EL (cell line): ENCODE measurements around the gene MAST4.
A peak's percentile ranks its signal among the peaks of the same experiment; 100 is the strongest.
"Not testable (repeated sequence)": the region's sequence is repeated elsewhere in the genome, so short reads cannot be mapped to it uniquely, and the experiment has no call there.

ENCODE experiments used
- DNase-seq: peaks from one replicate; pipeline ENCODE4 v3.0.0-alpha.2; 2016

The MAST4 gene

GRCh38 chr5:66752668-66753067 is 156.5 kb downstream of the MAST4 start:
- DNase-seq, result not testable (repeated sequence)

DNA sequence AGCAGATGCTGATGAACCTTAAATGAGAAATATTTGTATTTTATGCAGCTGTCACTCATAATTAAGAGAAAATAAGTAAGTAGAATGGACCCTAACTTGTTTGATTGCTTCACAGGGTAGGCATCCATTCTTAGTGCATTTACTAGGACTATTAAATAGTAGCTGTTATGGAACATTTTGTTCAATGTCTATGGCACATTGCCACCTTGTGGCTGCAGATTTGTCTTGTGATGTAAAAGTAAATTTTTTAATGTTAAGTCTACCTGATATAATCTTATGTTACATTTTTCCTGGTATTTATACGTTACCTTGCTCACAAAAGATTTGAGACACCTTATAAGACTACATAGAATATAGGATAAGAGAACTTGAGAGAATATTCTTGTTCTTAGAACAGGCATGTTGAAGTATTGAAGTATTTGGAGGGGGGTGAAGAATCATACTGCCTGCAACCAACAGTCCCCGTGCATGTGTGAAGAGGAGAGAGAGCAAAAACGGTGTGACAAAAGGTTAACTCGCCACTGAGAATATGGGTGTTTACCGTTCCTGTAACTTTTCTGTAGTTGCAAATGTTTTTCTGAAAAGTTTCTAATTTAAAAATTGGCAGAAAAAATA is 161.1 kb downstream of the MAST4 start:
- DNase-seq, result peak; percentile 29

GRCh38 chr5:66757834-66758371 is 161.7 kb downstream of the MAST4 start:
- DNase-seq, result no peak

- DNase-seq, result no peak
Observed at GRCh38 chr5:66769030-66769733, 173.0 kb downstream of the MAST4 start.

DNA sequence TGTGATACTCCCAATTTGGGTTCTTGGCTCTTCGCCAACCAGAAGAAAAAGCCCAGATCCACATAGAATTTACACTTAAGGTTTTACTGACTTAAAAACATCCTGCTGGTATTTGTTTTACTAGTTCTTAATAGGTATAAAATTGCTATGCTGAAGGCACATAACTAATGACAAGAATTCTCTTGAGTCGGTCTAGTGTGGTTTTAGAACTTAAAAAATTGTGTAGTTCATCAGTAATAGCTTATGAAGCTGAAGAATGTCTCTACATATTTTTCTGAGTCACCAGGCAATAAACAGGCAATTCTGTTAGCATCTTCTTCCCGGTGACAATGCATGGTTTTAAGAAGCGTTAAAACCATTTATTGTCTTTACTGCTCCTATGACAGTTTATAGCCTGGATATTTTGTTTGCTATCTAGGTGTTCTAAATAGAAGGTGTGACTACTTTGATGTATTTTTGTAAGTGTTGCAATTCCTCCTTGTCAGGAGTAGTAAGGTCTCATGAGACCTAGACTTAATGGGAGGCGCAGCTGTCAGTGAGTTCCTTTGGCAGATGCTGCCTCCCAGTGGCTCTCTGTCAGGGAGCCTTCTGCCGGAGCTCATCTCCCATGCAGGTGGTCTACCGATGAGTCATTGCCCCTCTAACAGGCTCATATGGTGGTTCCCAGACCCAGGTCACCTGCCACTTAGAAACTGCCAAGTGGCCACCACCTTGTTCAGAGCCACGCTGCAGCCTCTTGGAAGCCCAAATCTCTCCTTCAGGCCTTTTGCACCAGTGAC is 173.8 kb downstream of the MAST4 start:
- DNase-seq, result no peak

GRCh38 chr5:66777868-66778267 is 181.7 kb downstream of the MAST4 start:
- DNase-seq, result no peak

DNA sequence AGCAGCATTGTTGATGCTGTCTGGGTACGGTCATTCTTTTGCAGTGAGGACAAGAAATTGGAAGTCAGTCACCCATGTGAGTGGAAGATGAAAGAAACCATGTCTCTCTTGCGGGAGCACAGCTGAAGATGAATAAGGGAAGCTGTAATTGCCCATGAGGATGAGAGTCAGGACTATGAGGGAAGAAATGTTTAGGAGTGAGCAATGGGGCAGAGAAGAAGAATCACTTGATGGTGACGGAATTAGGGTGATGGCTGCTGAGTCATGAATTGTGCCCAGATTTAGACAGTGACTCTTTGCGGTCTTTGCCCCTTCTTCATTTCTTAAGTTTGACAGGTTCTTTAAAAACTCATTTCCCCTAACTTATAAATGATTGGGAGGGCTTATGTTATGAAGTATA is 183.3 kb downstream of the MAST4 start:
- no peak for DNase-seq

- no peak for DNase-seq
Observed at GRCh38 chr5:66788556-66788955, 192.4 kb downstream of the MAST4 start.

GRCh38 chr5:66789434-66789833 is 193.2 kb downstream of the MAST4 start:
- DNase-seq, result no peak

- no peak for DNase-seq
Observed at GRCh38 chr5:66793049-66793448, 196.9 kb downstream of the MAST4 start.

DNA sequence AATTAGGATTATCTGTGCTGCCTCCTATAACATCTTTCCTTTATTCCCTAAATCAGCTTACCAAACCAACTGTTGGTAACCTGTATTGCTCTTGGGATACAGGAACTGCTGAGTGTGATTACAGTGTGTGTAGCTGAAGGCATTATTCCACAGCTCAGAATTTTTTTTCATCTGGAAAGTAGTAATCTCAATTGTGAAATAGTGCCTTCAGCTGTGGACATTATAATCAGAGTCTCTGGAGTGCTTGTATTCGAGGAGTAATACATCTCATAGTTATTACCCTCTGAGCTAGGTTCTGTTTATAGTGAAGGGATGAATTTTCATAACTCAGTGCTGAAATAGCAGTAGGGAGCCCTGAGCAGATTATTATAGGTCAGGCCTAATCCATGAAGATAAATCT is 199.5 kb downstream of the MAST4 start:
- no peak for DNase-seq

DNA sequence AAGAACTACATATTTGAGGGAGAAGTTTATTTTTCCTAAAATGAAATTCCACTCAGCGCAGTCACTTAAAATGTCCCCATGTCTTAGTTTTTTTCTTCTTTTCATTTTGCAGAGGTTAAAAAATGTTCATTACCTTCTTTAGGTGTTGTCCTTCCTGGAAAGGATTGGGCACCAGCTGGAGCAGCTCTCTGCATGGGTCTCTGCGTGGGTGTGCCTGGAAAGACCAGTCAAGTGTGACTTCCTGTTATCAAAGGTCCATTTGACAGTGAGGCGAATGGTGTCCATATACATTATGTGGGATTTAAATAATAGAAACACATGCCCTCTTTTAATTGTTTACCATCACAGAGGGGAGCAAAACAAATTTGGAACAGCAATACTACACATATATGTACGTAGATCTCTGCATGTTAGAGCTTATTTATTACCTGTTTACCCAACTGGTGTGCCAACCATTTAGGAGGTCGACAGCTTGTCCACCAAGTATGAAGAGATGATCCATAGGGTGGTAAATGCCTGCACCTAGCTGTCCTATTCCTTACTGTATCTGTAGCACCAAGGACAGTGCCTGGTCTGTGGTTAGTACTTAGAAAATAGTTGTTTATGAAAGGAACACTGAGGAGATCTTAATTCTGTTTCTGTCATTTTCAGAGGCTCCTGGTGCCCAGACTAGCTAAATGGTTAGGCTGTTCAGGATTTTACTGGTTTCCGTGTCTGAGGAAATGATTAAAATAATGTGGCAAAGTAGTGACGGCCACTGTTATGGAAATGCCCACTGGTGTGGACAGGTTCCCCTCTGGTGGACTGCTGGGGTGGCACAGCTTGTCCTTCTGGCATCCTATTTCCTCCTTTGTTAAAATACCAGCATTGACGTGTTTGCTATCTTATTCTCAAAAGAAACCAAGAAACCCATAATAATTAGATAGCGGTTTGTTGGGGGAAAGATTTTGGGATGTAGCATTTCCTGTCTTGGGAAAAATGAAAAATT is 200.4 kb downstream of the MAST4 start:
- DNase-seq, result no peak

DNA sequence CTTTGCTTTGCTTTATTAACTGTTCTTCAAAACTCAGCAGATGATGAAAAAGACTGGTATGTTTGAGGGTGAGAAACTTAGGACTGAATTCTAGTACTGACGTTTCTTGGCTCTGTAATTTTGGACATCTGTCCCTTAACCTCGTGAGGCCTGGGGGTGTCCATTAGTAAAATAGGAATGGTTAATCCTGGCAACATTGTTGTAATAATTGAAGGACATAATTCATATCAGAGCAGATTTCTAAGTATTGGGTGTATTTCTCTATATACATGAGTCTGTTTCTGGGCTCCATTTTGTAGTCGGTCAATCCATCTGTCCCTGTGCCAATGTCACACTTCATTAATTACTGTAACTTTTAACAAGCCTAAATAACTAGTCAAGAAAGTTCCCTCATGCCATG is 206.7 kb downstream of the MAST4 start:
- no peak for DNase-seq

- DNase-seq, result no peak
Observed at GRCh38 chr5:66805514-66806430, 209.6 kb downstream of the MAST4 start.

GRCh38 chr5:66807743-66808142 is 211.6 kb downstream of the MAST4 start:
- DNase-seq, result peak; percentile 50

DNA sequence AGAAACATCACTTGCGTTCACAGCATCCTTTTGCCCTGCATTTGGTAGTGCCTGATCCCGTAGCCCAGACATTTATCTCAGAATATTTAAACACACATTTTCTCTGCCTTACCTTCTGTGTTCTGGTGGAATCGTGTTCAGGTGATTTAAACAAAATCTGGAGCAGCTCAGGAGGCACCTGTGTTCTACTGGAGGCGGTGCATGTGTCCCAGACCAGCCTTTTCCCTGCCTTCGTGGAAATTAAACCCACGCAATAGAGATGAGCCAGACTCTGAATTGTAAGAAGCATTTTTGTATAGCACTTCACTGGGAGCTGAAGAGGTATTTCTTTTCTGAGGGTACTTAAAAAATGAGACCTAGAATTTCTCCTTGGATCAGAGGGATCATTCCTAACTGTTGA is 212.5 kb downstream of the MAST4 start:
- no peak for DNase-seq

- no peak for DNase-seq
Observed at GRCh38 chr5:66810151-66810550, 214.0 kb downstream of the MAST4 start.

DNA sequence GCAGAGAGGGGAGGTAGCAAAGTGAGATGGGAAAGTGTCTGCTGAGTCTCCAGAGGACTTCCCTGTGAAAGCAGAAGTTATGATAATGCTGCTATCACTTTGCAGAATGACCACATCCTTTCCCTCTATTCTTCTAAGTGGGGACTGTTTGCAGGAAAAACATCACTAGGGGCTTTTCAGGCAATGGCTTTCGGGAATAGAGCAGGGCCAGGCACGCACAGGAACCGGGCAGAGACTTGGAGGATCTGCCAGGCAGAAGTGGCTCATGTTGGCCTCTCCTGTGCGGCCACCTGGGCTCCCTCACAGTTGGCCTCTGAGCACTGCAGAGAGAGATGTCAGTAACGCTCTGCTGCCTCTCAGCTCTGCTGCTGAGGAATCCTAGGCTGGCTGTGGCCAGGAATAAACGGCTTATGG is 214.7 kb downstream of the MAST4 start:
- no peak for DNase-seq

- DNase-seq, result no peak
Observed at GRCh38 chr5:66812291-66812690, 216.1 kb downstream of the MAST4 start.

- DNase-seq, result no peak
Observed at GRCh38 chr5:66813306-66813705, 217.1 kb downstream of the MAST4 start.
